Stimulated activated CD4-positive, alpha-beta T cell treated with anti-CD3 and anti-CD28 coated beads, Interleukin-15, amount 100 ng/mL, for 24 hours (primary cell): ENCODE measurements around the gene RSF1.

ENCODE experiments used
- DNase-seq: peaks from one replicate; pipeline ENCODE4 v3.0.0-alpha.2; 2020

Gene RSF1

GRCh38 chr11:77749232-77749631 is 71.3 kb downstream of the RSF1 start:
- no peak for DNase-seq

DNA sequence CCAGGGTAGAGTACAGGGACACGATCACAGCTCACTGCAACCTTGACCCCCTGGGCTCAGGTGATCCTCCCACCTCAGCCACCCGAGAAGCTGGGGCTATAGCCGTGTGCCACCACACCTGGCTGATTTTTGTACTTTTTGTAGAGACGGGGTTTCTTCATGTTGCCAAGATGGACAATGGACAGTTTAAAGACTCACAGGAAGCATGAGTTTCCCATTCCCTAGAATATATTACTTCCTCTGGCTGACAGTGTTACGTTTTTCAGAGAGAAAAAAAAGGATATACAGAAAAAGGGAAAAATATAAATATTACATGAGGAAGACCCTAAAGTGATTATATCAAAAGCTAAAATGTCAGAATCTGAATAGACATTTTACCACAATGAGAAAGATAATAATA is 72.3 kb downstream of the RSF1 start:
- no peak for DNase-seq

- no peak for DNase-seq
These were observed 73.0 kb downstream of the RSF1 start for GRCh38 chr11:77747381-77747969.

GRCh38 chr11:77736473-77736872 is 84.0 kb downstream of the RSF1 start:
- no peak for DNase-seq

- no peak for DNase-seq
These were observed 85.6 kb downstream of the RSF1 start for GRCh38 chr11:77734890-77735289.

DNA sequence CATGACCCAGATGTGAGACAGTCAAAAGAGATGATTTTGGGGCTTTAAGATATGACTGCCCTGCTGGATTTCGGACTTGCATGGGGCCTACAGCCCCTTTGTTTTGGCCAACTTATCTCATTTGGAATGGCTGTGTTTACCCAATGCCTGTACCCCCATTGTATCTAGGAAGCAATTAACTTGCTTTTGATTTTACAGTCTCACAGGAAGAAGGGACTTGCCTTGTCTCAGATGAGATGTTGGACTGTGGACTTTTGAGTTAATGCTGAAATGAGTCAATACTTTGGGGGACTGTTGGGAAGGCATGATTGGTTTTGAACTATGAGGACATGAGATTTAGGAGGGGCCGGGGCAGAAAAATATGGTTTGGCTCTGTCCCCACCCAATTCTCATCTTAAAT is 88.4 kb downstream of the RSF1 start:
- no peak for DNase-seq

GRCh38 chr11:77730789-77731188 is 89.7 kb downstream of the RSF1 start:
- DNase-seq, result no peak

- DNase-seq, result no peak
These were observed 91.5 kb downstream of the RSF1 start for GRCh38 chr11:77729063-77729462.

GRCh38 chr11:77728203-77728786 is 92.2 kb downstream of the RSF1 start:
- no peak for DNase-seq

DNA sequence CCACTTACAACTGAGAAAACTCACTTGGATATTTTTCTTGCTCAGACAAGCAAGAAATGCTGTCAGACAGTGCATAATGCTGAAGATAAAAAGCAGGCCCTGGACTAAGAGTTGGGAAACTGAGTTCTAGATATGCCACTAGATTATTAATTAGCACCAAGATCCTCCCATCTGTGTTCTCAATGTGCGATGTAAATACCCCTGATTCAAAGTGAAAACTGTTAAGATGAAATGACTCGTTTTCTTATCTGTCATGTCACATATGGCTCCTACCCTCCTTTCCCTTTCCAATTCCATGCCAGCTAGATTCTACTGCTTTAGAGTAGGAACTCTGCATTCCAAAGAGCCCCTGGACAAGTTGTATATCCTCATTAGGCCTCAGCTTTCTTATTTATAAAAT is 94.0 kb downstream of the RSF1 start:
- DNase-seq, result no peak

DNA sequence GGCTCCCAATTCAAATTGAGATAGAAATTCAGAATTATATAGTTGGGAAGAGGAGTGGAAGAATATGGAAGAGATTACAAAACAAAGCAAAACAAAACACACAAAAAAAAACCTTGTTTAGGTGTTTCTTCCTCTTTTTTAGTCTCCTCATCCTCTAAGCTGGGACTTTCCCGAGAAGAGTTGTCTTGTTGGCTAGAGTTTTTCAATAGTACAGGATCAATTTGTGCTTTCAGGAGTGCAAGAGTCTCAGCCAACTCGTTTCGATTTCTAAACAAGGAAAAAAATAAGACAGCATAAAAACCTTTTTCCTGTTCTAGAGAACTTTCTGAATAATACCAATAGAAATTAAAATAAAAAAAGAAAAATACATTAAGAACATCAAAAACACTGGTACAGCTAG is 95.1 kb downstream of the RSF1 start:
- no peak for DNase-seq

GRCh38 chr11:77724636-77725035 is 95.9 kb downstream of the RSF1 start:
- DNase-seq, result no peak

DNA sequence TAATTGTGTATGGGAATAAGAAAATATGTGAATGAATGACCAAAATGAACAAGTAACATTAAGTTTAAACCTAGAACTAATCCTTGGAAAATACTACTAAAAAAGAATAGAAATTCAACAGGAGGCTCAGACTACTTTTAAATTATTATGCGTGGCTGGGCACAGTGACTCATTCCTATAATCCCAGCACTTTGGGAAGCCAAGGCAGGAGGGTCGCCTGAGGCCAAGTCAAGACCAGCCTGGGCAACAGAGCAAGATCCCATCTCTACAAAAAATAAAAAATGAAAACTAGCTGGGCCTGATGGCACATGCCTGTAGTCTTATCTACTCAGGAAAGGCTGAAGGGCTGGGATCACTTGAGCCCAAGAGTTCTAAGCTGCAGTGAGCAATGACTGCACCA is 97.5 kb downstream of the RSF1 start:
- no peak for DNase-seq

DNA sequence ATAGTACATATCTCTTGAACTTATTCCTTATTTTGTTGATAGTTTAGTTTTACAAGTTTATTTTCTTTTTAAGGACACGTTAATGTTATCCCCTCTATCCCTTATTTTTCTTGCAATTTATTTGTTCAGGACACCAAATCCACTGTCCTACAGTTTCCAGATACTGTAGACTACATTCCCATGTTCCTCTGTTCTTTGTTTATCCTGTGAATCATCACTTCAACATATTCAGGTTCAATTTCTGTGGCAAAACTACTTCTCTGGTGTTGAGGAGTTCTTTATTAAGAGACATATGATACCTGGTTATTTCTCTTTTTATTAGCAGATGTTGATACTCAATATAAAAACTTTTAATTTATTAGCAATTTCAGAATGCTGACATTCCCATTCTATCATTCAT is 110.2 kb downstream of the RSF1 start:
- DNase-seq, result no peak

GRCh38 chr11:77705876-77706579 is 114.5 kb downstream of the RSF1 start:
- DNase-seq, result no peak

GRCh38 chr11:77705195-77705875 is 115.2 kb downstream of the RSF1 start:
- DNase-seq, result peak; percentile 25

DNA sequence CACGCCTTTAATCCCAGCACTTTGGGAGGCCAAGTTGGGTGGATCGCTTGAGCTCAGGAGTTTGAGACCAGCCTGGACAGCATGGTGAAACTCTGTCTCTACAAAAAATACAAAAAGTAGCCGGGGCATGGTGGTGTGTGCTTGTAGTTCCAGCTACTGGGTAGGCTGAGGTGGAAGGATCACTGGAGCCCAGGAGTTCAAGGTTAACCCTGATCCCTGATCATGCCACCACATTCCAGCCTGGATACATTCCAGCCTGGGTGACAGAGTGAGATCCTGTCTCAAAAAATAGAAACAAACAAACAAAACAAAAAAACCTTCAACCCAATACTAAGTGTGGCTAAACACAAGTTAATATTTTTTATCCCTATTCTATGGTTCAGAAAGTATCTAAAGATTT is 116.5 kb downstream of the RSF1 start:
- DNase-seq, result no peak

DNA sequence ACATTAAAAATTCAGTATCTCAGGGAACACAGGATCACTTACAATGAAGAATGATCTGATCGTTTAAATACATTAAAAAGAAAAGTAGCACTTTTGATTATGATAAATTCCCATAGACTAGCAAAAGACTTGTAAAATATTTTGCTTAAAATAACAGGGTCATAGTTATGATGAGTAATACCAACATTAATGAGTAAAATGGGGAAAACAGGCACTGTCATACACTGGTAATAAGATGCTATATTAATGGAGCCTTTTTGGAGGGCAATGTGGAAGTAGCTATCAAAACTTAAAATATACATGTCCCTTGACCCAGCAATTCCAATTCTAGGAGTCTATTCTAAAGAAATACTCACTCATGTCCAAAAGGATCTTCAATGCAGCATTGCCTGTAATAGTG is 121.1 kb downstream of the RSF1 start:
- no peak for DNase-seq

GRCh38 chr11:77698896-77699295 is 121.6 kb downstream of the RSF1 start:
- DNase-seq, result no peak

DNA sequence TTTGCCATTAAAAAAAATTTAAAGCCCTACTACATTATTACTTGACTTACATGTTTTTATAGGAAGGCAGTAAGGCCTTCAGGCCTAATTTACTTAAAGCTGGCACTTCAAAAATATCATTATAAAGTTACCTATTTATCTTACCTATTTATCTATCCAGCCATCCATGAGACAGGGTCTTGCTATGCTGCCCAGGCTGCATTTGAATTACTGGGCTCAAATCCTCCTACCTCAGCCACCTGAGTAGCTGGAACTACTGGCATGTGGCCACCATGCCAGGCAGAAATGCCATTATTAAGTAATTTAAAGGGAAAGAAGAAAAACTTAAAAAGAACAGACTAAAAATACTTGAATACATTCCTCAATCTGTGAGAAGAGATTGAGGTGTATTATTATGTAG is 122.7 kb downstream of the RSF1 start:
- DNase-seq, result no peak

- no peak for DNase-seq
These were observed 125.1 kb downstream of the RSF1 start for GRCh38 chr11:77695417-77695816.

DNA sequence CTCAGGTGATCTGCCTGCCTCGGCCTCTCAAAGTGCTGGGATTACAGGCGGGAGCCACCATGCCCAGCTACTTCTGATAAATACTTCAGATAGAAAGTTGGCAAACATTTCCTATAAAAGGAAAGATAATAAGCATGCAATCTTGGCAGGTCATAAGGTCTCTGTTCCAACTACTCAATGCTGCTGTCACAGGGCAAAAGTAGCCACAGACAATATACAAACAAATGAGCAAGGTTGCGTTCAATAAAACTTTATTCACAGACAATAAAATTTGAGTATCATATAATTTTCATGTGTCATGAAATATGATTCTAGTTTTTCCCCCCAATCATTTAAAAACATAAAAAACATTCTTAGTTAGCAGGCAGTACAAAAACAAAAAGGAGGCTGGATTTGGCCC is 129.9 kb downstream of the RSF1 start:
- no peak for DNase-seq

GRCh38 chr11:77687088-77687487 is 133.4 kb downstream of the RSF1 start:
- no peak for DNase-seq

- DNase-seq, result no peak
These were observed 143.4 kb downstream of the RSF1 start for GRCh38 chr11:77677138-77677537.
